ENCODE results near the gene SPRN.

DNA sequence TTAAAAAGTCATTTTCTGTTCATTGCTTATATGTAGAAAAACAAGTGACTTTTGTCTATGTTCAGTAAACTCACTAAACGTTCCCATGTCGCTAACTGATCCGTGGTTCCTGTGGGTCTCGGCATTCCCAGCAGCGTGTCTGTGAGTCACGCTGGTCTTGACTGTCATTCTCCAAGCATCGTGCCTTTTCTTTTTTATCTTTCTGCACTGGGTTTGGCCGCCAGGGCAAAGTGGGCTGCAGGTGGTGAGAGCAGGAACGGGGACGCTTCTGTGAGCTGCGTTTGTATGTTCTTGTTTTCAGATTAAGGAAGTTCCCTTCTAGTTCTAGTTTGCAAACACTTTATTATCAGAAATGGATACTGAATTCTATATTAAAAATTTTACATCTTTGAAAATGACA is 22.6 kb upstream of the SPRN start:
- TF ChIP-seq, protein P1, sequence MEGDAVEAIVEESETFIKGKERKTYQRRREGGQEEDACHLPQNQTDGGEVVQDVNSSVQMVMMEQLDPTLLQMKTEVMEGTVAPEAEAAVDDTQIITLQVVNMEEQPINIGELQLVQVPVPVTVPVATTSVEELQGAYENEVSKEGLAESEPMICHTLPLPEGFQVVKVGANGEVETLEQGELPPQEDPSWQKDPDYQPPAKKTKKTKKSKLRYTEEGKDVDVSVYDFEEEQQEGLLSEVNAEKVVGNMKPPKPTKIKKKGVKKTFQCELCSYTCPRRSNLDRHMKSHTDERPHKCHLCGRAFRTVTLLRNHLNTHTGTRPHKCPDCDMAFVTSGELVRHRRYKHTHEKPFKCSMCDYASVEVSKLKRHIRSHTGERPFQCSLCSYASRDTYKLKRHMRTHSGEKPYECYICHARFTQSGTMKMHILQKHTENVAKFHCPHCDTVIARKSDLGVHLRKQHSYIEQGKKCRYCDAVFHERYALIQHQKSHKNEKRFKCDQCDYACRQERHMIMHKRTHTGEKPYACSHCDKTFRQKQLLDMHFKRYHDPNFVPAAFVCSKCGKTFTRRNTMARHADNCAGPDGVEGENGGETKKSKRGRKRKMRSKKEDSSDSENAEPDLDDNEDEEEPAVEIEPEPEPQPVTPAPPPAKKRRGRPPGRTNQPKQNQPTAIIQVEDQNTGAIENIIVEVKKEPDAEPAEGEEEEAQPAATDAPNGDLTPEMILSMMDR (conservative IDR thresholded peaks at IDR 0.05 in 1 of 2, IDR thresholded peaks at IDR 0.05 in 1 of 2; ENCODE audit: low read depth in 1 of 2, low read length in 2 of 2) = no peak
- TF ChIP-seq EZH2 (IDR thresholded peaks at IDR 0.05; ENCODE audit: low read length, missing control alignments) = no peak
